IMR-90 (cell line): ENCODE data around the gene PSMG4. TPM values are rescaled to one million over a fixed set of nuclear protein-coding genes. Genes with fewer than 3 reads are reported as not detected.

ENCODE experiments used
- ATAC-seq: fragments of 200-7000 bp; cut with Tn5 transposase; 2 replicates; pipeline ENCODE4 v1.9.1; 2020; ENCODE audit warnings: low read depth, mild to moderate bottlenecking, moderate library complexity
- BruUV-seq: library from RNA; stranded (reverse); fragments of 400-500 nt; replicated peaks from 2 replicates; lab custom pipeline; 2021; lab: Mats Ljungman, UMichigan
- CTCF ChIA-PET: fragments of 300-600 bp; formaldehyde crosslinking; extraction: SDS; loops from one replicate; lab custom pipeline; 2021; ENCODE audit warnings: antibody characterized with exemption; lab: Yijun Ruan, JAX
- POLR2A ChIA-PET: fragments of 300-600 bp; sonication (Branson Sonifier 250); formaldehyde crosslinking; loops from one replicate; lab custom pipeline; 2022; ENCODE audit warnings: antibody characterized with exemption; ENCODE audit not compliant: unreplicated experiment; lab: Charles Lee
- DNase-seq: peaks from one replicate; pipeline ENCODE4 v3.0.0; 2013
- H2AFZ ChIP-seq: replicated peaks from 2 replicates; pipeline ENCODE3; 2013; ENCODE audit warnings: low read length, mild to moderate bottlenecking; ENCODE audit not compliant: poor library complexity
- H2AK5ac ChIP-seq: 2 replicates; pipeline ENCODE4 v1.6.1; 2013; ENCODE audit warnings: low read depth, low read length, inconsistent platforms
- H2AK9ac ChIP-seq: replicated peaks from 2 replicates; pipeline ENCODE3; 2013; ENCODE audit warnings: mild to moderate bottlenecking, low read depth, low read length, moderate library complexity; ENCODE audit not compliant: poor library complexity
- H2BK120ac ChIP-seq: 2 replicates; pipeline ENCODE4 v1.6.1; 2013; ENCODE audit warnings: low read depth, low read length, inconsistent platforms
- H2BK15ac ChIP-seq: 3 replicates; pipeline ENCODE4 v1.6.1; 2013; ENCODE audit warnings: low read depth, low read length, inconsistent platforms
- H2BK20ac ChIP-seq: 2 replicates; pipeline ENCODE4 v1.6.1; 2013; ENCODE audit warnings: low read depth, mild to moderate bottlenecking, inconsistent platforms, low read length, moderate library complexity
- H2BK5ac ChIP-seq: 2 replicates; pipeline ENCODE4 v1.6.1; 2013; ENCODE audit warnings: mild to moderate bottlenecking, low read depth, low read length, inconsistent platforms; ENCODE audit not compliant: poor library complexity, severe bottlenecking
- H3K14ac ChIP-seq: replicated peaks from 2 replicates; pipeline ENCODE4 v1.6.1; 2013; ENCODE audit warnings: low read depth, low read length, inconsistent platforms
- H3K18ac ChIP-seq: 2 replicates; pipeline ENCODE4 v1.6.1; 2013; ENCODE audit warnings: low read depth, low read length, control low read depth
- H3K23ac ChIP-seq: 2 replicates; pipeline ENCODE4 v1.6.1; 2013; ENCODE audit warnings: low read depth, low read length, inconsistent platforms
- H3K27ac ChIP-seq: 2 replicates; pipeline ENCODE4 v1.5.1; 2013; ENCODE audit warnings: mild to moderate bottlenecking, control low read depth, low read length; ENCODE audit not compliant: insufficient read depth
- H3K27me3 ChIP-seq: 2 replicates; pipeline ENCODE4 v1.6.1; 2013; ENCODE audit warnings: low read length; ENCODE audit not compliant: control insufficient read depth, insufficient read depth
- H3K36me3 ChIP-seq: 2 replicates; pipeline ENCODE4 v1.6.1; 2013; ENCODE audit warnings: low read length, mixed read lengths; ENCODE audit not compliant: control insufficient read depth, insufficient read depth
- H3K4ac ChIP-seq: 2 replicates; pipeline ENCODE4 v1.6.1; 2013; ENCODE audit warnings: low read depth, low read length, inconsistent platforms
- H3K4me1 ChIP-seq: 2 replicates; pipeline ENCODE4 v1.6.1; 2013; ENCODE audit warnings: low read length, mixed read lengths; ENCODE audit not compliant: control insufficient read depth, insufficient read depth
- H3K4me2 ChIP-seq: 2 replicates; pipeline ENCODE4 v1.6.1; 2013; ENCODE audit warnings: low read depth, mild to moderate bottlenecking, control low read depth, low read length, moderate library complexity
- H3K4me3 ChIP-seq: 2 replicates; pipeline ENCODE4 v1.5.1; 2013; ENCODE audit warnings: low read depth, mild to moderate bottlenecking, control low read depth, low read length, moderate library complexity; ENCODE audit not compliant: insufficient read depth
- H3K56ac ChIP-seq: 2 replicates; pipeline ENCODE4 v1.6.1; 2013; ENCODE audit warnings: low read length, inconsistent platforms; ENCODE audit not compliant: insufficient read depth; ENCODE audit errors: extremely low read depth
- H3K79me1 ChIP-seq, 2 experiments: 2 replicates each; pipeline ENCODE4 v1.6.1; 2013; ENCODE audit warnings: low read length in 2 of 2, inconsistent platforms in 1 of 2, low read depth in 1 of 2
- H3K9ac ChIP-seq: 2 replicates; pipeline ENCODE4 v1.6.1; 2013; ENCODE audit warnings: low read depth, low read length, control low read depth
- H3K9me1 ChIP-seq: 2 replicates; pipeline ENCODE4 v1.6.1; 2013; ENCODE audit warnings: low read length, inconsistent platforms; ENCODE audit not compliant: insufficient read depth
- H3K9me3 ChIP-seq: 2 replicates; pipeline ENCODE4 v1.6.1; 2013; ENCODE audit warnings: low read length; ENCODE audit not compliant: control insufficient read depth, insufficient read depth
- H4K20me1 ChIP-seq: 2 replicates; pipeline ENCODE4 v1.6.1; 2013; ENCODE audit warnings: low read length, inconsistent platforms; ENCODE audit not compliant: insufficient read depth
- H4K5ac ChIP-seq: 2 replicates; pipeline ENCODE4 v1.6.1; 2013; ENCODE audit warnings: mild to moderate bottlenecking, low read depth, low read length, control low read depth
- H4K8ac ChIP-seq, 2 experiments: 2 replicates each; pipeline ENCODE4 v1.6.1; 2013; ENCODE audit warnings: low read depth in 2 of 2, low read length in 2 of 2, control low read depth in 1 of 2, inconsistent platforms in 1 of 2
- H4K91ac ChIP-seq: 2 replicates; pipeline ENCODE4 v1.6.1; 2013; ENCODE audit warnings: low read depth, low read length, inconsistent platforms; ENCODE audit not compliant: insufficient read depth
- BHLHE40 ChIP-seq: fragments of 150-350 bp; IDR thresholded peaks from 2 replicates; pipeline ENCODE4 v1.6.1; 2016; ENCODE audit warnings: mild to moderate bottlenecking, low read depth, low read length
- MAFK ChIP-seq: IDR thresholded peaks from 2 replicates; pipeline ENCODE4 v1.6.1; 2012; ENCODE audit warnings: low read depth, low read length, improper control_type of control experiment
- MAZ ChIP-seq: IDR thresholded peaks from 2 replicates; pipeline ENCODE4 v1.6.1; 2012; ENCODE audit warnings: low read depth, mild to moderate bottlenecking, low read length, improper control_type of control experiment, moderate library complexity, borderline replicate concordance
- RAD21 ChIP-seq: IDR thresholded peaks from 2 replicates; pipeline ENCODE4 v1.6.1; 2012; ENCODE audit warnings: low read length, improper control_type of control experiment
- RCOR1 ChIP-seq: IDR thresholded peaks from 2 replicates; pipeline ENCODE4 v1.6.1; 2012; ENCODE audit warnings: mild to moderate bottlenecking, low read length, improper control_type of control experiment; ENCODE audit not compliant: insufficient replicate concordance
- RFX5 ChIP-seq: IDR thresholded peaks from 2 replicates; pipeline ENCODE4 v1.8.0; 2012; ENCODE audit warnings: low read depth, mild to moderate bottlenecking, low read length, moderate library complexity
- WGBS, 2 experiments: methylation state at CpG; one replicate each; pipeline versions ENCODE4 v1.1.5 to v1.1.7; 2013; ENCODE audit warnings: missing lambda C conversion rate in 2 of 2; ENCODE audit not compliant: insufficient read length in 1 of 2; ENCODE audit errors: extremely low coverage in 2 of 2; 5-methylcytosine and 5-hydroxymethylcytosine counted together
- dilution Hi-C: fragments of 300-500 bp; cut with HindIII; formaldehyde crosslinking; loops from one replicate; pipeline ENCODE4 v1.14.3; 2018; ENCODE audit warnings: low sequenced_read_pairs; ENCODE audit not compliant: unreplicated experiment
- in situ Hi-C: fragments of 300-500 bp; cut with MboI; formaldehyde crosslinking; loops from 3 replicates; pipeline ENCODE4 v1.14.3; 2019; ENCODE audit warnings: low sequenced_read_pairs, inconsistent platforms, mixed read lengths
- intact Hi-C: fragments of 100-400 bp; cut with micrococcal nuclease; formaldehyde crosslinking; loops from 2 replicates; pipeline ENCODE4 v1.10.0; 2022
- polyA plus RNA-seq, 3 experiments: library from polyadenylated mRNA; depleted of rRNA; stranded (reverse); fragments of >200 nt; gene quantifications; 2 replicates each; pipeline ENCODE4 v1.2.3, GENCODE V29; 2012; ENCODE audit warnings: low replicate concordance in 1 of 3
- total RNA-seq: library from RNA; depleted of rRNA; stranded (reverse); fragments of >200 nt; gene quantifications from 2 replicates; pipeline ENCODE4 v1.2.3, GENCODE V29; 2012

The PSMG4 gene
- total and polyA plus RNA-seq, 2 of the 4 experiments (the other 2 are of a cell fraction): 5.6 to 13.4 TPM

- H3K18ac ChIP-seq: no peak overlapping the region
- no peak overlapping the region for H2AK5ac ChIP-seq
- H2BK5ac ChIP-seq: no peak overlapping the region
- H4K20me1 ChIP-seq: peaks cover 31% of the 10 kb centered on the region
- no peak overlapping the region for H3K4me2 ChIP-seq
- H3K27me3 ChIP-seq: peaks cover 1% of the 10 kb centered on the region; the same call in 1 of the 2 replicates
- ChIA-PET POLR2A (no interaction called here), CTCF (interaction anchor here (1.0 to 1.1 kb wide), 2 partner anchors 10 to 16 kb away, joined by 3 read pairs; no protein-coding TSS in a partner anchor)
- dilution Hi-C loops: no loop called here
- H3K79me1 ChIP-seq: peaks cover 36 to 63% of the 10 kb centered on the region in 2 experiments; a peak in 3 of 4 replicates
- peaks cover 7% of the 10 kb centered on the region; the same call in 1 of the 2 replicates for H3K9me1 ChIP-seq
- ATAC-seq: no peak
- H2BK120ac ChIP-seq: no peak overlapping the region
- no peak overlapping the region for H4K5ac ChIP-seq
- WGBS, 2 experiments: 80% methylated on average over 1 of the region's 17 CpGs; no CpG with 5 or more reads in 1 of the 2 experiments
- in situ Hi-C loops: no loop called here
- H3K9ac ChIP-seq: 0 out of 2 replicates have a peak overlapping the region, but pooled peaks have one; percentile 9
- H4K91ac ChIP-seq: no peak overlapping the region
- no peak overlapping the region for H2AFZ ChIP-seq
- TF ChIP-seq MAZ: no peak
- TF ChIP-seq RCOR1: no peak
- TF ChIP-seq MAFK: no peak
- TF ChIP-seq RAD21: no peak
- TF ChIP-seq BHLHE40: no peak
- no peak for TF ChIP-seq RFX5
- no peak overlapping the region for H3K4me3 ChIP-seq
- H3K4me1 ChIP-seq: peaks cover 9% of the 10 kb centered on the region; the same call in 1 of the 2 replicates
- no peaks in the 10 kb centered on the region for H3K9me3 ChIP-seq
- no peak overlapping the region for H4K8ac ChIP-seq
- H3K36me3 ChIP-seq: peaks cover 11% of the 10 kb centered on the region
- BruUV-seq: no TSS peak
- H2AK9ac ChIP-seq: no peak overlapping the region
- H3K23ac ChIP-seq: no peak overlapping the region
- H3K14ac ChIP-seq: no peak overlapping the region
- no peak overlapping the region for H2BK15ac ChIP-seq
- no peak overlapping the region for H2BK20ac ChIP-seq
- no peak for DNase-seq
- intact Hi-C loops: no loop called here
- no peak overlapping the region for H3K4ac ChIP-seq
- no peak overlapping the region for H3K56ac ChIP-seq
- no peak overlapping the region for H3K27ac ChIP-seq
These were observed 2.2 kb downstream of the PSMG4 start for GRCh38 chr6:3260772-3261517.
